Transverse colon (tissue), 4 donors: ENCODE data around the gene TMEM72. TPM values are rescaled to one million over a fixed set of nuclear protein-coding genes. Genes with fewer than 3 reads are reported as not detected.

Source experiments
- DNase-seq: peaks from one replicate; pipeline ENCODE4 v3.0.0-alpha.2; 2019
- H3K27ac ChIP-seq, 4 donors: fragments of 200-600 bp; sonication (generic); 2 replicates each; pipeline ENCODE4 v1.5.1; 2016 to 2018; ENCODE audit warnings: inconsistent platforms in 4 of 4
- H3K27me3 ChIP-seq: fragments of 200-600 bp; sonication (generic); 2 replicates; pipeline ENCODE4 v1.5.1; 2017; ENCODE audit warnings: inconsistent platforms
- H3K36me3 ChIP-seq, 4 donors: fragments of 200-600 bp; sonication (generic); 2 replicates each; pipeline ENCODE4 v1.5.1; 2017 to 2019; ENCODE audit warnings: inconsistent platforms in 4 of 4
- H3K4me1 ChIP-seq, 4 donors: fragments of 200-600 bp; sonication (generic); 2 replicates each; pipeline ENCODE4 v1.5.1; 2017 to 2020; ENCODE audit warnings: inconsistent platforms in 4 of 4
- H3K4me3 ChIP-seq, 4 donors: fragments of 200-600 bp; sonication (generic); 1 replicate in 1 of 4; 2 replicates in 3 of 4; pipeline versions ENCODE4 v1.5.1 to v1.6.1; 2017 to 2019; ENCODE audit warnings: inconsistent platforms in 4 of 4
- H3K9me3 ChIP-seq, 2 donors: fragments of 200-600 bp; sonication (generic); 2 replicates each; pipeline ENCODE4 v1.5.1; 2017 to 2019; ENCODE audit warnings: inconsistent platforms in 2 of 2
- CTCF ChIP-seq, 5 experiments: fragments of 200-600 bp in 3 of 5; fragments of 450-650 bp in 2 of 5; sonication (generic) in 3 of 5; IDR thresholded peaks; 1 replicate in 2 of 5; 2 replicates in 3 of 5; pipeline ENCODE4 v1.5.1; 2016 to 2017; ENCODE audit warnings: antibody characterized with exemption in 5 of 5, inconsistent platforms in 3 of 5, mild to moderate bottlenecking in 2 of 5, moderate library complexity in 1 of 5
- EP300 ChIP-seq: sonication (generic); formaldehyde crosslinking; IDR thresholded peaks from one replicate; pipeline ENCODE4 v1.6.1; 2017; ENCODE audit warnings: antibody characterized with exemption, low read depth
- POLR2A ChIP-seq: fragments of 450-650 bp; IDR thresholded peaks from one replicate; pipeline ENCODE4 v1.6.1; 2016; ENCODE audit warnings: antibody characterized with exemption, mild to moderate bottlenecking, moderate library complexity
- POLR2AphosphoS5 ChIP-seq, 3 donors: sonication (generic); formaldehyde crosslinking; IDR thresholded peaks; one replicate each; pipeline ENCODE4 v1.6.1; 2016; ENCODE audit warnings: antibody characterized with exemption in 3 of 3
- WGBS, 2 donors: methylation state at CpG; one replicate each; pipeline ENCODE4 v1.1.5; 2018; ENCODE audit warnings: low coverage in 1 of 2; 5-methylcytosine and 5-hydroxymethylcytosine counted together
- in situ Hi-C, 4 donors: fragments of 200-750 bp; cut with MboI; loops; one replicate each; pipeline versions ENCODE4 v1.15.0 to v1.15.1; 2017; ENCODE audit warnings: low sequenced_read_pairs in 3 of 4, low pct_ligation_motif_present in 1 of 4, low pct_unique_long_range_greater_than_20kb in 1 of 4
- intact Hi-C: fragments of 100-400 bp; cut with DNase I; formaldehyde crosslinking; loops from one replicate; pipeline ENCODE4 v1.15.1; 2023; ENCODE audit warnings: low total_unique reads
- total RNA-seq, 4 donors: library from RNA; depleted of rRNA; stranded (reverse); fragments of >200 nt; gene quantifications; one replicate each; pipeline ENCODE4 v1.1.0, GENCODE V29; 2016

TMEM72 gene
- total RNA-seq, 4 donors from 2014 or later, result 9.5 to 49.4 (median 16.5) TPM

- H3K27me3 ChIP-seq, result no peaks in the 10 kb centered on the region
- H3K36me3 ChIP-seq, result no peaks in the 10 kb centered on the region
- no peak for TF ChIP-seq POLR2AphosphoS5 (IDR thresholded peaks at IDR 0.05)
- no peak for TF ChIP-seq CTCF (IDR thresholded peaks at IDR 0.05)
- no peak for TF ChIP-seq POLR2A
- no peak for TF ChIP-seq EP300
- H3K4me3 ChIP-seq, result no peak overlapping the region
- H3K9me3 ChIP-seq, result no peaks in the 10 kb centered on the region
- intact Hi-C loops, result no loop called here
- H3K4me1 ChIP-seq, result peaks cover 0 to 18% (median 11%) of the 10 kb centered on the region in 4 donors
- 86 to 90% methylated on average over 2 to 8 of the region's 8 CpGs for WGBS, 2 donors
- no peak for DNase-seq
- H3K27ac ChIP-seq, result no peak overlapping the region
- in situ Hi-C loops, result no loop called here
These were observed 27.4 kb upstream of the TMEM72 start for GRCh38 chr10:44883593-44884331.

- Histone ChIP-seq H3K4me1 (peaks cover 13 to 23% (median 17%) of the 10 kb centered on the region in 4 donors), H3K36me3 (no peaks in the 10 kb centered on the region), H3K27me3 (no peaks in the 10 kb centered on the region), H3K27ac (no peak overlapping the region), H3K4me3 (no peak overlapping the region), H3K9me3 (no peaks in the 10 kb centered on the region)
- intact Hi-C loops, result no loop called here
- no peak for DNase-seq
- TF ChIP-seq CTCF (IDR thresholded peaks at IDR 0.05), result no peak
- TF ChIP-seq POLR2A, result no peak
- no peak for TF ChIP-seq EP300
- no peak for TF ChIP-seq POLR2AphosphoS5 (IDR thresholded peaks at IDR 0.05)
- 76 to 80% methylated on average over 2 to 6 of the region's 6 CpGs for WGBS, 2 donors
- in situ Hi-C loops, result no loop called here
These were observed 25.4 kb upstream of the TMEM72 start for GRCh38 chr10:44885710-44886109.

DNA sequence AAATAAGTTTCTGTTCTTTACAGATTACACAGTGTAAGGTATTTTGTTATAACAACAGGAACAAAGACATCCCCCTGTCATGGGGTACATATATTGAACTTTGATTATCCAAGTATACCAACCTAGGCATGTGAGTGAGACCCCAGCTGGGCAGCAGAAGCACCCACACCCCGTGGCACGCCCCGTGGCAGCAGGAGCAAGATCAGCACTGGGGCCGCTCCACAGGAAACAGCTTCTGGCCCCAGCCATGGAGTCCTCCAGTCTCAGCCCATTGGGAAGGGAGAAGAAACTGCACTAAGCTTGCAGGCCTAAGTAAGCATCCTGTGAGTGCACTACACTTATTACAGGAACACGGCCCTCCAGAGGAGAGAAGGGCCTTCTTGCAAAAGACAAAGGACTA, 24.2 kb upstream of the TMEM72 start:
- H3K9me3 ChIP-seq, result no peaks in the 10 kb centered on the region
- intact Hi-C loops (no loop called here), in situ Hi-C loops (no loop called here)
- H3K36me3 ChIP-seq, result no peaks in the 10 kb centered on the region
- H3K4me3 ChIP-seq, result no peak overlapping the region
- TF ChIP-seq POLR2A, result no peak
- no peak for TF ChIP-seq EP300
- no peak for TF ChIP-seq POLR2AphosphoS5 (IDR thresholded peaks at IDR 0.05)
- TF ChIP-seq CTCF (IDR thresholded peaks at IDR 0.05), result no peak
- no peaks in the 10 kb centered on the region for H3K27me3 ChIP-seq
- peaks cover 13 to 30% (median 21%) of the 10 kb centered on the region in 4 donors for H3K4me1 ChIP-seq
- H3K27ac ChIP-seq, result no peak overlapping the region
- no peak for DNase-seq
- 91 to 100% methylated on average over 1 to 5 of the region's 5 CpGs for WGBS, 2 donors

DNA sequence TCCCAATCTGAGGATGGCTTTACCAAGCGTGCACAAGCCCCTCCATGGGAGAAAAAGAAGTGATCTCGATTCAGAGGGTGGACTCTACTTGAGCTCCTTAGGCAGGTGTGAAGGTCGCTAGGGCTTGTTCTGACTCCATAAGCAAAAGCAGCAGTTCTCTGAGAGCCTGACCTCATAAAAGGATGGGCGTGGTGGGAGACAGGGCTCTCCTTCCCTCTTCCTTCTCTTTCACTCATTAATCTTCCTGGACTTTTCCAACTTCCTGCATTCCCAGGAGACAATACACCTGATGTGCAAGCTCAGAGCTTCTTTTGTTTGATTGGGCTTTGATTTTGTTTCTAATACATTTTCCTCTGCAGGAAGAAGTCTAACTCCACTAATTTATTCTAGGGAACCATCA, 22.3 kb upstream of the TMEM72 start:
- DNase-seq, result peak; percentile 61
- intact Hi-C loops, result no loop called here
- no peak overlapping the region for H3K4me3 ChIP-seq
- H3K9me3 ChIP-seq, result no peaks in the 10 kb centered on the region
- peak in 1 of 3 donors; percentile 21 for TF ChIP-seq POLR2AphosphoS5 (IDR thresholded peaks at IDR 0.05)
- no peak for TF ChIP-seq CTCF (IDR thresholded peaks at IDR 0.05)
- no peak for TF ChIP-seq POLR2A
- H3K4me1 ChIP-seq, result peaks cover 13 to 30% (median 21%) of the 10 kb centered on the region in 4 donors
- in situ Hi-C loops, result no loop called here
- WGBS, 2 donors, result 56% methylated on average over 4 of the region's 4 CpGs; no CpG with 5 or more reads in 1 of the 2 donors
- peak overlapping the region; percentile 70 to 86 (median 81) for H3K27ac ChIP-seq
- no peaks in the 10 kb centered on the region for H3K27me3 ChIP-seq
- no peaks in the 10 kb centered on the region for H3K36me3 ChIP-seq
